SK-N-SH (cell line): ENCODE measurements around the gene ZSCAN10. TPM values are rescaled to one million over a fixed set of nuclear protein-coding genes. Genes with fewer than 3 reads are reported as not detected.
A peak's percentile ranks its signal among the peaks of the same experiment; 100 is the strongest.

Experiments used
- CTCF ChIA-PET: fragments of 300-600, 350-600 bp; formaldehyde crosslinking; extraction: SDS; loops from one replicate; lab custom pipeline; 2021; lab: Yijun Ruan, JAX
- POLR2A ChIA-PET: fragments of 350-600 bp; sonication (Branson Sonifier 250); formaldehyde crosslinking; extraction: SDS; loops from one replicate; lab custom pipeline; 2020; ENCODE audit warnings: antibody characterized with exemption, inconsistent platforms; lab: Yijun Ruan, JAX
- DNase-seq: peaks from one replicate; pipeline ENCODE4 v3.0.0; 2012
- H2AFZ ChIP-seq: fragments of 200-600 bp; sonication (generic); 2 replicates; pipeline ENCODE4 v1.8.1; 2016; ENCODE audit warnings: antibody characterized with exemption, mild to moderate bottlenecking, low read depth
- H3F3A ChIP-seq: fragments of 200-600 bp; sonication (generic); replicated peaks from 2 replicates; pipeline ENCODE3; 2016; ENCODE audit warnings: antibody characterized with exemption, mild to moderate bottlenecking; ENCODE audit not compliant: insufficient read depth
- H3K27ac ChIP-seq, 2 experiments: fragments of 200-500 bp in 1 of 2; fragments of 200-600 bp in 1 of 2; sonication (Bioruptor generic) in 1 of 2; sonication (generic), shearing (Covaris generic) in 1 of 2; 2 replicates each; pipeline versions ENCODE4 v1.5.1 to v1.6.1; 2014 to 2016; ENCODE audit warnings: low read depth in 2 of 2, inconsistent platforms in 1 of 2, low read length in 1 of 2, mild to moderate bottlenecking in 1 of 2, mixed read lengths in 1 of 2
- H3K27me3 ChIP-seq: fragments of 200-600 bp; sonication (generic), shearing (Covaris generic); 2 replicates; pipeline ENCODE4 v1.6.1; 2016; ENCODE audit warnings: mixed run types; ENCODE audit not compliant: insufficient read depth
- H3K36me3 ChIP-seq, 2 experiments: fragments of 200-500 bp in 1 of 2; fragments of 200-600 bp in 1 of 2; sonication (Bioruptor generic) in 1 of 2; sonication (generic) in 1 of 2; replicated peaks in 1 of 2; 2 replicates each; pipeline versions ENCODE3 to v1.5.1; 2014 to 2016; ENCODE audit warnings: low read length in 1 of 2, mild to moderate bottlenecking in 1 of 2; ENCODE audit not compliant: insufficient read depth in 2 of 2, control insufficient read depth in 1 of 2
- H3K4me1 ChIP-seq, 2 experiments: fragments of 200-500 bp in 1 of 2; fragments of 200-600 bp in 1 of 2; sonication (Bioruptor generic) in 1 of 2; sonication (generic), shearing (Covaris generic) in 1 of 2; 2 replicates each; pipeline versions ENCODE4 v1.5.1 to v1.6.1; 2014 to 2016; ENCODE audit warnings: low read depth in 1 of 2, low read length in 1 of 2, mixed run types in 1 of 2; ENCODE audit not compliant: insufficient read depth in 2 of 2, control insufficient read depth in 1 of 2
- H3K4me2 ChIP-seq: fragments of 200-600 bp; sonication (generic), shearing (Covaris generic); 2 replicates; pipeline ENCODE4 v1.6.1; 2017; ENCODE audit warnings: mixed run types
- H3K4me3 ChIP-seq, 2 experiments: fragments of 200-500 bp in 1 of 2; fragments of 200-600 bp in 1 of 2; sonication (Bioruptor generic) in 1 of 2; sonication (generic), shearing (Covaris generic) in 1 of 2; 2 replicates each; pipeline versions ENCODE4 v1.5.1 to v1.8.1; 2014 to 2016; ENCODE audit warnings: low read depth in 2 of 2, inconsistent platforms in 1 of 2, low read length in 1 of 2, mild to moderate bottlenecking in 1 of 2, mixed read lengths in 1 of 2, moderate library complexity in 1 of 2
- H3K79me2 ChIP-seq: fragments of 200-600 bp; sonication (generic); 2 replicates; pipeline ENCODE4 v1.8.1; 2017; ENCODE audit warnings: mild to moderate bottlenecking; ENCODE audit not compliant: insufficient read depth
- H3K9ac ChIP-seq: fragments of 200-600 bp; sonication (generic); 2 replicates; pipeline ENCODE4 v1.6.1; 2017; ENCODE audit warnings: mixed run types
- H3K9me2 ChIP-seq: fragments of 200-600 bp; sonication (generic); 2 replicates; pipeline ENCODE4 v1.6.1; 2017; ENCODE audit warnings: mixed run types
- H3K9me3 ChIP-seq: fragments of 200-600 bp; sonication (generic); 2 replicates; pipeline ENCODE4 v1.6.1; 2017; ENCODE audit warnings: mixed run types, mild to moderate bottlenecking, moderate library complexity
- H4K20me1 ChIP-seq: fragments of 200-600 bp; sonication (generic); 2 replicates; pipeline ENCODE4 v1.6.1; 2017; ENCODE audit warnings: mild to moderate bottlenecking, mixed run types; ENCODE audit not compliant: insufficient read depth
- CTCF ChIP-seq: fragments of 200-600 bp; sonication (generic); IDR thresholded peaks from 2 replicates; pipeline ENCODE4 v1.6.1; 2017; ENCODE audit warnings: antibody characterized with exemption, mild to moderate bottlenecking, moderate library complexity
- EZH2phosphoT487 ChIP-seq: fragments of 200-600 bp; sonication (generic); IDR thresholded peaks from 2 replicates; pipeline ENCODE4 v1.6.1; 2017; ENCODE audit warnings: low read depth, mixed run types, mild to moderate bottlenecking, antibody characterized with exemption, moderate library complexity, borderline replicate concordance
- FOXJ3 ChIP-seq: sonication (generic); formaldehyde crosslinking; IDR thresholded peaks from 2 replicates; pipeline ENCODE4 v1.5.1; 2020; ENCODE audit warnings: mild to moderate bottlenecking, missing genetic modification reagents
- JUND ChIP-seq: IDR thresholded peaks from 2 replicates; pipeline ENCODE4 v1.4.0; 2012
- MAX ChIP-seq: IDR thresholded peaks from 2 replicates; pipeline ENCODE4 v1.4.0; 2012; ENCODE audit warnings: low read depth
- NFIC ChIP-seq: IDR thresholded peaks from 2 replicates; pipeline ENCODE4 v1.4.0; 2012; ENCODE audit warnings: borderline replicate concordance
- NRF1 ChIP-seq: IDR thresholded peaks from 2 replicates; pipeline ENCODE4 v1.6.1; 2012; ENCODE audit warnings: low read depth, mild to moderate bottlenecking, low read length
- PBX3 ChIP-seq: IDR thresholded peaks from 2 replicates; pipeline ENCODE4; 2012
- RAD21 ChIP-seq: IDR thresholded peaks from 2 replicates; pipeline ENCODE4 v1.6.1; 2012; ENCODE audit warnings: mild to moderate bottlenecking, low read length
- TAF1 ChIP-seq: IDR thresholded peaks from 2 replicates; pipeline ENCODE4 v1.6.1; 2012; ENCODE audit warnings: low read depth, mild to moderate bottlenecking, low read length, moderate library complexity, borderline replicate concordance
- TEAD4 ChIP-seq: IDR thresholded peaks from 2 replicates; pipeline ENCODE4 v1.4.0; 2012; ENCODE audit warnings: mild to moderate bottlenecking, borderline replicate concordance; ENCODE audit not compliant: insufficient read depth
- USF1 ChIP-seq: IDR thresholded peaks from 2 replicates; pipeline ENCODE4 v1.4.0; 2012; ENCODE audit warnings: low read depth, borderline replicate concordance
- USF2 ChIP-seq: fragments of 150-350 bp; IDR thresholded peaks from 2 replicates; pipeline ENCODE4 v1.6.1; 2017; ENCODE audit warnings: antibody characterized with exemption, low read length, low read depth, borderline replicate concordance
- ZBTB33 ChIP-seq: IDR thresholded peaks from 2 replicates; pipeline ENCODE4 v1.4.0; 2012; ENCODE audit warnings: low read depth, borderline replicate concordance
- WGBS: methylation state at CpG from one replicate; pipeline ENCODE4 v1.1.6; 2017; ENCODE audit warnings: low lambda C conversion rate; 5-methylcytosine and 5-hydroxymethylcytosine counted together
- polyA plus RNA-seq, 3 experiments: library from polyadenylated mRNA; depleted of rRNA; stranded (reverse); fragments of >200 nt; gene quantifications; 2 replicates each; pipeline ENCODE4 v1.2.3, GENCODE V29; 2012

Gene ZSCAN10
- polyA plus RNA-seq, 1 of the 3 experiments (the other 2 are of a cell fraction) = 0.05 TPM

GRCh38 chr16:3059723-3060242, 39.3 kb downstream of the ZSCAN10 start:
- no peak for DNase-seq
- Histone ChIP-seq H3K9ac (peak overlapping the region; percentile 84), H3K27me3 (no peaks in the 10 kb centered on the region), H3K4me3 (peak overlapping the region; percentile 70 to 87), H3K4me1 (peaks cover 0 to 12% of the 10 kb centered on the region in 2 experiments; a peak in 1 of 4 replicates), H3K79me2 (no peaks in the 10 kb centered on the region), H3K9me3 (no peaks in the 10 kb centered on the region), H3K36me3 (no peaks in the 10 kb centered on the region), H2AFZ (peak overlapping the region; percentile 95), H3K27ac (peak overlapping the region; percentile 53 to 72), H4K20me1 (no peaks in the 10 kb centered on the region), H3K4me2 (peak overlapping the region; percentile 99), H3F3A (no peaks in the 10 kb centered on the region), H3K9me2 (no peaks in the 10 kb centered on the region)
- ChIA-PET CTCF (interaction anchor here (0.6 to 4.1 kb wide), 31 partner anchors 9 to 145 kb away, joined by 3 to 63 read pairs (median 11); partner anchors contain the start of genes HCFC1R1, THOC6, ZNF213 and ZSCAN10), POLR2A (interaction anchor here (1.3 to 2.0 kb wide), 2 partner anchors 12 to 69 kb away, joined by 3 to 6 read pairs; no protein-coding TSS in a partner anchor)
- TF ChIP-seq CTCF = no peak
- 79% methylated on average over 8 of the region's 9 CpGs for WGBS

- peak overlapping the region; percentile 84 for H3K9ac ChIP-seq
- peak overlapping the region; percentile 70 to 87 for H3K4me3 ChIP-seq
- no peaks in the 10 kb centered on the region for H4K20me1 ChIP-seq
- CTCF ChIA-PET = interaction anchor here (0.6 to 4.1 kb wide), 50 partner anchors 8 to 145 kb away, joined by 3 to 63 read pairs (median 6); partner anchors contain the start of genes CLDN6, HCFC1R1, MMP25 and OR1F1
- no peaks in the 10 kb centered on the region for H3K36me3 ChIP-seq
- H2AFZ ChIP-seq = peak overlapping the region; percentile 95
- H3F3A ChIP-seq = no peaks in the 10 kb centered on the region
- H3K27ac ChIP-seq = peak overlapping the region; percentile 53 to 72
- peak; percentile 99 for DNase-seq
- 4% methylated on average over 11 of the region's 67 CpGs for WGBS
- peaks cover 0 to 12% of the 10 kb centered on the region in 2 experiments; a peak in 1 of 4 replicates for H3K4me1 ChIP-seq
- no peaks in the 10 kb centered on the region for H3K27me3 ChIP-seq
- H3K9me3 ChIP-seq = no peaks in the 10 kb centered on the region
- H3K79me2 ChIP-seq = no peaks in the 10 kb centered on the region
- H3K9me2 ChIP-seq = no peaks in the 10 kb centered on the region
- POLR2A ChIA-PET = interaction anchor here (0.5 to 2.0 kb wide), 4 partner anchors 11 to 840 kb away, joined by 3 to 6 read pairs (median 4); no protein-coding TSS in a partner anchor
- H3K4me2 ChIP-seq = peak overlapping the region; percentile 99
- no peak for TF ChIP-seq MAX
- no peak for TF ChIP-seq USF2
- TF ChIP-seq NFIC = no peak
- no peak for TF ChIP-seq TEAD4
- no peak for TF ChIP-seq JUND
- peak; percentile 63 for TF ChIP-seq CTCF
- TF ChIP-seq FOXJ3 (CRISPR knock-in tag) = no peak
- peak; percentile 50; the same call in 1 of the 2 replicates for TF ChIP-seq TAF1
- no peak for TF ChIP-seq EZH2phosphoT487
- TF ChIP-seq ZBTB33 = no peak
- TF ChIP-seq NRF1 = peak; percentile 73
- peak; percentile 81 for TF ChIP-seq RAD21
- no peak for TF ChIP-seq USF1
- no peak for TF ChIP-seq PBX3
These were observed 39.9 kb downstream of the ZSCAN10 start for GRCh38 chr16:3059041-3059722.
